ENCODE results near the gene SEPTIN12.
A peak's percentile ranks its signal among the peaks of the same experiment; 100 is the strongest.

The SEPTIN12 gene

GRCh38 chr16:4736546-4736945 is 51.6 kb downstream of the SEPTIN12 start:
- no CpG with 5 or more reads among the region's 4 CpGs for WGBS (ENCODE audit: extremely low coverage, insufficient coverage, low lambda C conversion rate)
- H4K8ac ChIP-seq (ENCODE audit: low read depth, low read length): no peak overlapping the region
- DNase-seq: no peak
- H3K23ac ChIP-seq (ENCODE audit: low read length): no peak overlapping the region
- H3K4me1 ChIP-seq (ENCODE audit: control insufficient read depth, low read depth, low read length): no peaks in the 10 kb centered on the region
- H3K79me1 ChIP-seq (ENCODE audit: low read length): peaks cover 6% of the 10 kb centered on the region
- no peak overlapping the region for H2BK15ac ChIP-seq (replicated peaks; ENCODE audit: low read depth)
- H3K27ac ChIP-seq (ENCODE audit: low read depth, low read length): no peak overlapping the region
- no peak overlapping the region for H3K4me3 ChIP-seq (ENCODE audit: low read length)
- H3K56ac ChIP-seq (ENCODE audit: low read length): no peak overlapping the region
- H2AK5ac ChIP-seq (ENCODE audit: low read length): no peak overlapping the region
- H3K18ac ChIP-seq (ENCODE audit: low read length): no peak overlapping the region
- no peak overlapping the region for H3K9ac ChIP-seq (ENCODE audit: low read length)
- peaks cover 9% of the 10 kb centered on the region for H3K79me2 ChIP-seq (ENCODE audit: control insufficient read depth, insufficient read depth, low read length)
- H2BK5ac ChIP-seq (ENCODE audit: low read length): no peak overlapping the region
- no peak overlapping the region for H3K4me2 ChIP-seq (ENCODE audit: low read length)
- no peak overlapping the region for H4K5ac ChIP-seq (ENCODE audit: low read length)
- H3K27me3 ChIP-seq (ENCODE audit: insufficient read depth, low read length, poor library complexity): no peaks in the 10 kb centered on the region
- H2BK120ac ChIP-seq (ENCODE audit: low read depth, low read length): no peak overlapping the region
- H3K4ac ChIP-seq (ENCODE audit: low read depth, low read length): no peak overlapping the region
- no peaks in the 10 kb centered on the region for H3K36me3 ChIP-seq (ENCODE audit: control insufficient read depth, insufficient read depth, low read length)

- no CpG with 5 or more reads among the region's 38 CpGs for WGBS (ENCODE audit: extremely low coverage, insufficient coverage, low lambda C conversion rate)
- DNase-seq: peak; percentile 86
- no peak overlapping the region for H2BK120ac ChIP-seq (ENCODE audit: low read depth, low read length)
Measured at GRCh38 chr16:4734730-4735535, 53.2 kb downstream of the SEPTIN12 start.

GRCh38 chr16:4734063-4734729 is 53.9 kb downstream of the SEPTIN12 start, which contains the start of the genes ANKS3 and DNAAF8:
Gene ANKS3, minus strand, starts transcription at chr16:4734271. Its CDS starts 4,122 bp downstream, at chr16:4730149.
Gene DNAAF8, plus strand, starts transcription at chr16:4734537. Its CDS starts 1,978 bp downstream, at chr16:4736515.
- Histone ChIP-seq H3K4ac (ENCODE audit: low read depth, low read length) (peak within 1 kb of the TSS; percentile 43), H3K27me3 (ENCODE audit: insufficient read depth, low read length, poor library complexity) (no peaks in the 10 kb centered on the region), H2AK5ac (ENCODE audit: low read length) (no peak within 1 kb of the TSS), H2BK120ac (ENCODE audit: low read depth, low read length) (no peak within 1 kb of the TSS), H3K4me3 (ENCODE audit: low read length) (peak within 1 kb of the TSS; percentile 90), H3K23ac (ENCODE audit: low read length) (peak within 1 kb of the TSS; percentile 66), H3K36me3 (ENCODE audit: control insufficient read depth, insufficient read depth, low read length) (peaks cover 2% of the 10 kb centered on the region), H2BK15ac (replicated peaks; ENCODE audit: low read depth) (no peak within 1 kb of the TSS), H3K4me2 (ENCODE audit: low read length) (peak within 1 kb of the TSS; percentile 98), H4K5ac (ENCODE audit: low read length) (no peak within 1 kb of the TSS), H3K56ac (ENCODE audit: low read length) (peak within 1 kb of the TSS; percentile 94), H3K18ac (ENCODE audit: low read length) (peak within 1 kb of the TSS; percentile 11), H3K27ac (ENCODE audit: low read depth, low read length) (peak within 1 kb of the TSS; percentile 65), H2BK5ac (ENCODE audit: low read length) (no peak within 1 kb of the TSS), H3K79me1 (ENCODE audit: low read length) (peaks cover 9% of the 10 kb centered on the region), H3K9ac (ENCODE audit: low read length) (peak within 1 kb of the TSS; percentile 87), H4K8ac (ENCODE audit: low read depth, low read length) (no peak within 1 kb of the TSS), H3K4me1 (ENCODE audit: control insufficient read depth, low read depth, low read length) (no peaks in the 10 kb centered on the region), H3K79me2 (ENCODE audit: control insufficient read depth, insufficient read depth, low read length) (peaks cover 9% of the 10 kb centered on the region)
- peak; percentile 99 for DNase-seq
- WGBS (ENCODE audit: extremely low coverage, insufficient coverage, low lambda C conversion rate): no CpG with 5 or more reads among the region's 70 CpGs

More at GRCh38 chr16:4734730-4735535, 53.2 kb downstream of the SEPTIN12 start:
- Histone ChIP-seq H3K36me3 (ENCODE audit: control insufficient read depth, insufficient read depth, low read length) (no peaks in the 10 kb centered on the region), H3K4me3 (ENCODE audit: low read length) (peak overlapping the region; percentile 71), H3K4me1 (ENCODE audit: control insufficient read depth, low read depth, low read length) (no peaks in the 10 kb centered on the region), H3K23ac (ENCODE audit: low read length) (no peak overlapping the region), H3K9ac (ENCODE audit: low read length) (peak overlapping the region; percentile 87), H2BK5ac (ENCODE audit: low read length) (no peak overlapping the region), H3K79me2 (ENCODE audit: control insufficient read depth, insufficient read depth, low read length) (peaks cover 9% of the 10 kb centered on the region), H3K4ac (ENCODE audit: low read depth, low read length) (no peak overlapping the region), H3K18ac (ENCODE audit: low read length) (no peak overlapping the region), H3K27me3 (ENCODE audit: insufficient read depth, low read length, poor library complexity) (no peaks in the 10 kb centered on the region), H3K4me2 (ENCODE audit: low read length) (peak overlapping the region; percentile 98), H3K27ac (ENCODE audit: low read depth, low read length) (peak overlapping the region; percentile 18), H2AK5ac (ENCODE audit: low read length) (no peak overlapping the region), H3K79me1 (ENCODE audit: low read length) (peaks cover 6% of the 10 kb centered on the region), H4K5ac (ENCODE audit: low read length) (no peak overlapping the region), H3K56ac (ENCODE audit: low read length) (peak overlapping the region; percentile 92), H2BK15ac (replicated peaks; ENCODE audit: low read depth) (no peak overlapping the region), H4K8ac (ENCODE audit: low read depth, low read length) (no peak overlapping the region)

GRCh38 chr16:4733747-4734062 is 54.4 kb downstream of the SEPTIN12 start:
- Histone ChIP-seq H4K5ac (ENCODE audit: low read length) (no peak overlapping the region), H4K8ac (ENCODE audit: low read depth, low read length) (no peak overlapping the region), H3K56ac (ENCODE audit: low read length) (peak overlapping the region; percentile 94), H2BK120ac (ENCODE audit: low read depth, low read length) (no peak overlapping the region), H3K27me3 (ENCODE audit: insufficient read depth, low read length, poor library complexity) (no peaks in the 10 kb centered on the region), H3K4me1 (ENCODE audit: control insufficient read depth, low read depth, low read length) (no peaks in the 10 kb centered on the region), H3K36me3 (ENCODE audit: control insufficient read depth, insufficient read depth, low read length) (peaks cover 2% of the 10 kb centered on the region), H2AK5ac (ENCODE audit: low read length) (no peak overlapping the region), H2BK15ac (replicated peaks; ENCODE audit: low read depth) (no peak overlapping the region), H3K4me3 (ENCODE audit: low read length) (peak overlapping the region; percentile 90), H3K18ac (ENCODE audit: low read length) (peak overlapping the region; percentile 11), H3K9ac (ENCODE audit: low read length) (peak overlapping the region; percentile 87), H3K79me1 (ENCODE audit: low read length) (peaks cover 9% of the 10 kb centered on the region), H3K27ac (ENCODE audit: low read depth, low read length) (peak overlapping the region; percentile 65), H2BK5ac (ENCODE audit: low read length) (no peak overlapping the region), H3K23ac (ENCODE audit: low read length) (peak overlapping the region; percentile 66), H3K4ac (ENCODE audit: low read depth, low read length) (peak overlapping the region; percentile 43), H3K4me2 (ENCODE audit: low read length) (peak overlapping the region; percentile 50), H3K79me2 (ENCODE audit: control insufficient read depth, insufficient read depth, low read length) (peaks cover 9% of the 10 kb centered on the region)
- DNase-seq: no peak
- no CpG with 5 or more reads among the region's 19 CpGs for WGBS (ENCODE audit: extremely low coverage, insufficient coverage, low lambda C conversion rate)

DNA sequence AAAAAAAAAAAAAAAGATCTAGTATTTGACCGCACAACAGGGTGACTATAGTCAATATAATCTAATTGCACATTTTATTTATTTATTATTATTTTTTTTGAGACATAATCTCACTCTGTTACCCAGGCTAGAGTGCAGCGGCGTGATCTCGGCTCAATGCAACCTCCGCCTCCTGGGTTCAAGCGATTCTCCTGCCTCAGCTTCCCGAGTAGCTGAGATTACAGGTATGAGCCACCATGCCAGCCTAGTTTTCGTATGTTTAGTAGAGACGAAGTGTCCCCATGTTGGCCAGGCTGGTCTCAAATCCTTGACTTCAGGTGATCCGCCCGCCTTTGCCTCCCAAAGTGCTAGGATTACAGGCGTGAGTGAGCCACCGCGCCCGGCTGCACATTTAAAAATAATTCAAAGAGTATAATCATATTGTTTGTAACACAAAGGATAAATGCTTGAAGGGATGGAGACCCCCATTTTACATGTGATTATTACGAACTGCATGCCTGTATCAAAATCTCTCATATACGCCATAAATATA is 54.9 kb downstream of the SEPTIN12 start:
- Histone ChIP-seq H4K8ac (ENCODE audit: low read depth, low read length) (no peak overlapping the region), H3K27me3 (ENCODE audit: insufficient read depth, low read length, poor library complexity) (no peaks in the 10 kb centered on the region), H2BK120ac (ENCODE audit: low read depth, low read length) (no peak overlapping the region), H3K56ac (ENCODE audit: low read length) (peak overlapping the region; percentile 73), H3K79me1 (ENCODE audit: low read length) (peaks cover 10% of the 10 kb centered on the region), H4K5ac (ENCODE audit: low read length) (no peak overlapping the region), H2BK5ac (ENCODE audit: low read length) (no peak overlapping the region), H3K4me2 (ENCODE audit: low read length) (peak overlapping the region; percentile 50), H3K4me3 (ENCODE audit: low read length) (peak overlapping the region; percentile 90), H3K4me1 (ENCODE audit: control insufficient read depth, low read depth, low read length) (no peaks in the 10 kb centered on the region), H2AK5ac (ENCODE audit: low read length) (no peak overlapping the region), H3K18ac (ENCODE audit: low read length) (no peak overlapping the region), H3K27ac (ENCODE audit: low read depth, low read length) (no peak overlapping the region), H3K36me3 (ENCODE audit: control insufficient read depth, insufficient read depth, low read length) (peaks cover 2% of the 10 kb centered on the region), H2BK15ac (replicated peaks; ENCODE audit: low read depth) (no peak overlapping the region), H3K4ac (ENCODE audit: low read depth, low read length) (no peak overlapping the region), H3K23ac (ENCODE audit: low read length) (no peak overlapping the region), H3K79me2 (ENCODE audit: control insufficient read depth, insufficient read depth, low read length) (peaks cover 9% of the 10 kb centered on the region), H3K9ac (ENCODE audit: low read length) (peak overlapping the region; percentile 87)
- WGBS (ENCODE audit: extremely low coverage, insufficient coverage, low lambda C conversion rate): no CpG with 5 or more reads among the region's 17 CpGs
- no peak for DNase-seq

Measured in mesendoderm (in vitro differentiated cells).